K562 (cell line): ENCODE data around the gene ANAPC2.

Experiments
- ARID2 ChIP-seq: fragments of 450-650 bp; IDR thresholded peaks from 2 replicates; pipeline ENCODE4 v1.6.1; 2017; ENCODE audit warnings: antibody characterized with exemption, mild to moderate bottlenecking
- CBX1 ChIP-seq: sonication (generic); IDR thresholded peaks from 2 replicates; pipeline ENCODE4 v1.6.1; 2016; ENCODE audit warnings: antibody characterized with exemption, low read depth, mild to moderate bottlenecking
- CHD1 ChIP-seq: fragments of 200-600 bp; sonication (generic); IDR thresholded peaks from one replicate; pipeline ENCODE4 v1.6.1; 2012; ENCODE audit warnings: mild to moderate bottlenecking, moderate library complexity, low read length, inconsistent platforms
- CTCF ChIP-seq, 3 experiments: IDR thresholded peaks in 2 of 3; conservative IDR thresholded peaks in 1 of 3; 2 replicates each; pipeline ENCODE4 v1.5.1; 2011 to 2012; ENCODE audit warnings: low read length in 3 of 3, mild to moderate bottlenecking in 3 of 3, control low read depth in 2 of 3, improper control_type of control experiment in 1 of 3, inconsistent platforms in 1 of 3, low read depth in 1 of 3, mixed read lengths in 1 of 3, moderate library complexity in 1 of 3; ENCODE audit not compliant: insufficient read depth in 2 of 3
- SP1 ChIP-seq: sonication (generic); formaldehyde crosslinking; IDR thresholded peaks from 2 replicates; pipeline ENCODE4 v1.8.1; 2022; ENCODE audit warnings: mild to moderate bottlenecking, missing genetic modification reagents
- TGIF2 ChIP-seq: sonication (generic); formaldehyde crosslinking; IDR thresholded peaks from 2 replicates; pipeline ENCODE4 v1.8.1; 2022; ENCODE audit warnings: mild to moderate bottlenecking, missing genetic modification reagents, moderate library complexity
- ZBTB33 ChIP-seq: sonication (generic); formaldehyde crosslinking; IDR thresholded peaks from 2 replicates; pipeline ENCODE4 v1.8.1; 2023; ENCODE audit warnings: mild to moderate bottlenecking, missing genetic modification reagents
- ZNF3 ChIP-seq: fragments of 250-450 bp; sonication (Bioruptor Pico); IDR thresholded peaks from 2 replicates; pipeline ENCODE4 v1.5.0; 2021; ENCODE audit warnings: mild to moderate bottlenecking, moderate library complexity
- ZNF75A ChIP-seq: fragments of 450-650 bp; formaldehyde crosslinking; IDR thresholded peaks from 2 replicates; pipeline ENCODE4 v1.4.0; 2020; ENCODE audit warnings: mild to moderate bottlenecking

- TF ChIP-seq CTCF (IDR thresholded peaks at IDR 0.05 in 2 of 3, conservative IDR thresholded peaks at IDR 0.05 in 1 of 3; ENCODE audit: insufficient read depth in 2 of 3, low read depth in 1 of 3, low read length in 3 of 3) (no peak), CHD1 (no peak), TGIF2 (CRISPR knock-in tag) (no peak), ZNF75A (CRISPR knock-in tag) (no peak), ARID2 (no peak), CBX1 (no peak), ZBTB33 (CRISPR knock-in tag) (no peak), ZNF3 (CRISPR knock-in tag) (no peak), SP1 (CRISPR knock-in tag) (no peak)
These were observed 3.5 kb upstream of the ANAPC2 start for GRCh38 chr9:137191691-137192447.
